SK-N-SH (cell line): ENCODE results near the gene GPR68. TPM values are rescaled to one million over a fixed set of nuclear protein-coding genes. Genes with fewer than 3 reads are reported as not detected.
A peak's percentile ranks its signal among the peaks of the same experiment; 100 is the strongest.

Experiments used
- CTCF ChIA-PET: fragments of 300-600, 350-600 bp; formaldehyde crosslinking; extraction: SDS; loops from one replicate; lab custom pipeline; 2021; lab: Yijun Ruan, JAX
- POLR2A ChIA-PET: fragments of 350-600 bp; sonication (Branson Sonifier 250); formaldehyde crosslinking; extraction: SDS; loops from one replicate; lab custom pipeline; 2020; ENCODE audit warnings: antibody characterized with exemption, inconsistent platforms; lab: Yijun Ruan, JAX
- DNase-seq: peaks from one replicate; pipeline ENCODE4 v3.0.0; 2012
- H2AFZ ChIP-seq: fragments of 200-600 bp; sonication (generic); 2 replicates; pipeline ENCODE4 v1.8.1; 2016; ENCODE audit warnings: antibody characterized with exemption, mild to moderate bottlenecking, low read depth
- H3F3A ChIP-seq: fragments of 200-600 bp; sonication (generic); replicated peaks from 2 replicates; pipeline ENCODE3; 2016; ENCODE audit warnings: antibody characterized with exemption, mild to moderate bottlenecking; ENCODE audit not compliant: insufficient read depth
- H3K27ac ChIP-seq, 2 experiments: fragments of 200-500 bp in 1 of 2; fragments of 200-600 bp in 1 of 2; sonication (Bioruptor generic) in 1 of 2; sonication (generic), shearing (Covaris generic) in 1 of 2; 2 replicates each; pipeline versions ENCODE4 v1.5.1 to v1.6.1; 2014 to 2016; ENCODE audit warnings: low read depth in 2 of 2, inconsistent platforms in 1 of 2, low read length in 1 of 2, mild to moderate bottlenecking in 1 of 2, mixed read lengths in 1 of 2
- H3K27me3 ChIP-seq: fragments of 200-600 bp; sonication (generic), shearing (Covaris generic); 2 replicates; pipeline ENCODE4 v1.6.1; 2016; ENCODE audit warnings: mixed run types; ENCODE audit not compliant: insufficient read depth
- H3K36me3 ChIP-seq, 2 experiments: fragments of 200-500 bp in 1 of 2; fragments of 200-600 bp in 1 of 2; sonication (Bioruptor generic) in 1 of 2; sonication (generic) in 1 of 2; replicated peaks in 1 of 2; 2 replicates each; pipeline versions ENCODE3 to v1.5.1; 2014 to 2016; ENCODE audit warnings: low read length in 1 of 2, mild to moderate bottlenecking in 1 of 2; ENCODE audit not compliant: insufficient read depth in 2 of 2, control insufficient read depth in 1 of 2
- H3K4me1 ChIP-seq, 2 experiments: fragments of 200-500 bp in 1 of 2; fragments of 200-600 bp in 1 of 2; sonication (Bioruptor generic) in 1 of 2; sonication (generic), shearing (Covaris generic) in 1 of 2; 2 replicates each; pipeline versions ENCODE4 v1.5.1 to v1.6.1; 2014 to 2016; ENCODE audit warnings: low read depth in 1 of 2, low read length in 1 of 2, mixed run types in 1 of 2; ENCODE audit not compliant: insufficient read depth in 2 of 2, control insufficient read depth in 1 of 2
- H3K4me2 ChIP-seq: fragments of 200-600 bp; sonication (generic), shearing (Covaris generic); 2 replicates; pipeline ENCODE4 v1.6.1; 2017; ENCODE audit warnings: mixed run types
- H3K4me3 ChIP-seq, 2 experiments: fragments of 200-500 bp in 1 of 2; fragments of 200-600 bp in 1 of 2; sonication (Bioruptor generic) in 1 of 2; sonication (generic), shearing (Covaris generic) in 1 of 2; 2 replicates each; pipeline versions ENCODE4 v1.5.1 to v1.8.1; 2014 to 2016; ENCODE audit warnings: low read depth in 2 of 2, inconsistent platforms in 1 of 2, low read length in 1 of 2, mild to moderate bottlenecking in 1 of 2, mixed read lengths in 1 of 2, moderate library complexity in 1 of 2
- H3K79me2 ChIP-seq: fragments of 200-600 bp; sonication (generic); 2 replicates; pipeline ENCODE4 v1.8.1; 2017; ENCODE audit warnings: mild to moderate bottlenecking; ENCODE audit not compliant: insufficient read depth
- H3K9ac ChIP-seq: fragments of 200-600 bp; sonication (generic); 2 replicates; pipeline ENCODE4 v1.6.1; 2017; ENCODE audit warnings: mixed run types
- H3K9me2 ChIP-seq: fragments of 200-600 bp; sonication (generic); 2 replicates; pipeline ENCODE4 v1.6.1; 2017; ENCODE audit warnings: mixed run types
- H3K9me3 ChIP-seq: fragments of 200-600 bp; sonication (generic); 2 replicates; pipeline ENCODE4 v1.6.1; 2017; ENCODE audit warnings: mixed run types, mild to moderate bottlenecking, moderate library complexity
- H4K20me1 ChIP-seq: fragments of 200-600 bp; sonication (generic); 2 replicates; pipeline ENCODE4 v1.6.1; 2017; ENCODE audit warnings: mild to moderate bottlenecking, mixed run types; ENCODE audit not compliant: insufficient read depth
- CTCF ChIP-seq: fragments of 200-600 bp; sonication (generic); IDR thresholded peaks from 2 replicates; pipeline ENCODE4 v1.6.1; 2017; ENCODE audit warnings: antibody characterized with exemption, mild to moderate bottlenecking, moderate library complexity
- ELF1 ChIP-seq: IDR thresholded peaks from 2 replicates; pipeline ENCODE4 v1.4.0; 2012
- EP300 ChIP-seq, 2 experiments: IDR thresholded peaks; 2 replicates each; pipeline versions ENCODE4 v1.4.0 to v1.6.1; 2012; ENCODE audit warnings: borderline replicate concordance in 1 of 2, low read depth in 1 of 2, low read length in 1 of 2
- FOXJ3 ChIP-seq: sonication (generic); formaldehyde crosslinking; IDR thresholded peaks from 2 replicates; pipeline ENCODE4 v1.5.1; 2020; ENCODE audit warnings: mild to moderate bottlenecking, missing genetic modification reagents
- FOXM1 ChIP-seq: IDR thresholded peaks from 2 replicates; pipeline ENCODE4 v1.4.0; 2012; ENCODE audit warnings: low read depth, mild to moderate bottlenecking
- GATA2 ChIP-seq: sonication (generic); formaldehyde crosslinking; IDR thresholded peaks from 2 replicates; pipeline ENCODE4 v1.5.0; 2020; ENCODE audit warnings: mild to moderate bottlenecking, missing genetic modification reagents
- JUND ChIP-seq: IDR thresholded peaks from 2 replicates; pipeline ENCODE4 v1.4.0; 2012
- MEF2A ChIP-seq: IDR thresholded peaks from 2 replicates; pipeline ENCODE4 v1.4.0; 2012; ENCODE audit warnings: low read depth, borderline replicate concordance
- MXI1 ChIP-seq: IDR thresholded peaks from 2 replicates; pipeline ENCODE4 v1.6.1; 2012; ENCODE audit warnings: mild to moderate bottlenecking, low read depth, low read length, improper control_type of control experiment
- NFIC ChIP-seq: IDR thresholded peaks from 2 replicates; pipeline ENCODE4 v1.4.0; 2012; ENCODE audit warnings: borderline replicate concordance
- RCOR1 ChIP-seq: fragments of 150-350 bp; IDR thresholded peaks from 2 replicates; pipeline ENCODE4 v1.6.1; 2017; ENCODE audit warnings: antibody characterized with exemption, low read length
- RFX5 ChIP-seq: IDR thresholded peaks from 2 replicates; pipeline ENCODE4 v1.6.1; 2012; ENCODE audit warnings: mild to moderate bottlenecking, improper control_type of control experiment, low read length
- RXRA ChIP-seq: IDR thresholded peaks from 2 replicates; pipeline ENCODE4 v1.4.0; 2012; ENCODE audit warnings: low read depth, mild to moderate bottlenecking, borderline replicate concordance
- SIN3A ChIP-seq: IDR thresholded peaks from 2 replicates; pipeline ENCODE4 v1.6.1; 2012; ENCODE audit warnings: low read depth, mild to moderate bottlenecking, low read length, moderate library complexity, borderline replicate concordance
- TAF1 ChIP-seq: IDR thresholded peaks from 2 replicates; pipeline ENCODE4 v1.6.1; 2012; ENCODE audit warnings: low read depth, mild to moderate bottlenecking, low read length, moderate library complexity, borderline replicate concordance
- TCF12 ChIP-seq: IDR thresholded peaks from 2 replicates; pipeline ENCODE4 v1.4.0; 2012
- YY1 ChIP-seq: IDR thresholded peaks from 2 replicates; pipeline ENCODE4 v1.4.0; 2012; ENCODE audit warnings: low read depth, mild to moderate bottlenecking
- WGBS: methylation state at CpG from one replicate; pipeline ENCODE4 v1.1.6; 2017; ENCODE audit warnings: low lambda C conversion rate; 5-methylcytosine and 5-hydroxymethylcytosine counted together
- polyA plus RNA-seq, 3 experiments: library from polyadenylated mRNA; depleted of rRNA; stranded (reverse); fragments of >200 nt; gene quantifications; 2 replicates each; pipeline ENCODE4 v1.2.3, GENCODE V29; 2012
- TF ChIP-seq, protein P1 (sequence below): fragments of 150-350 bp; IDR thresholded peaks from 2 replicates; pipeline ENCODE4 v1.6.1; 2016; ENCODE audit warnings: mild to moderate bottlenecking, low read depth, low read length
- TF ChIP-seq, protein P2 (sequence below): IDR thresholded peaks from 2 replicates; pipeline ENCODE4 v1.4.0; 2012; ENCODE audit warnings: low read depth
- TF ChIP-seq, protein P3 (sequence below): IDR thresholded peaks from 2 replicates; pipeline ENCODE4 v1.4.0; 2012; ENCODE audit warnings: low read depth, borderline replicate concordance

Gene GPR68
- polyA plus RNA-seq, 1 of the 3 experiments (the other 2 are of a cell fraction): 0.18 TPM

DNA sequence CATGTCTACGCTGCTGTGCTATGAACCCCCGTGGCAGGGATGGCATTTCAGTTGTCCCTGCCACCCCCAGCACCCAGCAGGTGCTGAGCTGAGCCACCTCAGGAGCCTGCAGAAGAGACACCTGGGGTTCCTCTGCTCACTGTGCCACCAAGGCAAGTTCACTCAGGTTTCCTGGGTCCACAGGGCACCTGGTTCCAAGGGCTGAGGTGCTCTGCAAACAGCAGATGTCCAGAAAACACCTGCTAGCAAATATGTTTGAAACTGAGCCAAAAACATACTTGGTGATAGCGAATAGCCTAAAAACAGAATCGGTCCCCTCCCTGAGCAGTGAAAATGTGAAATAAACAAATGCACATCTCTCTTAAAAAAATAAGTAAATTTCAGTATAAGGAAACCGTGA lies 35.6 kb upstream of the GPR68 start (continued):
- TF ChIP-seq GATA2 (CRISPR knock-in tag) (no peak), CTCF (no peak), FOXJ3 (CRISPR knock-in tag) (no peak), YY1 (no peak)
- TF ChIP-seq, all 33 proteins: peak for 0

DNA sequence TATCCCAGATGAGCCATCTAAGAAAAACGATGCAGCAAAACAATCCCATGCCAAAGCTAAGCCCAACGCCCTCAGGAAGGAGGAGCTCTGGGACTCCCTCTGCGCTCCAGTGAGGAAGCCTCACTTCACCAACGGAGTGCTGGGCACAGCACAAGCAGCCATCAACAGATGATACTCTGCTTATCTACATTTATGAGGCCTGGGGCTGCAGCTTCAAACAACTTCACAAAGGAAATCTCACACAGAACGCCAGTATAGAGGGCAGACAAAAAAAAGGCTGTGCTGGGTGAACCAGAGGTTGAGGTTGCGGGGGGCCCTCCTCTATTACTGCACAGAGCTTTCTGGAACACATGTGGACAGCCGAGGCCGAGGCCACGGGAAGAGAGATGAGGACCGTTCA lies 34.9 kb upstream of the GPR68 start:
- Histone ChIP-seq H3K9me2 (no peaks in the 10 kb centered on the region), H3F3A (no peaks in the 10 kb centered on the region)
- TF ChIP-seq TAF1 (no peak), GATA2 (CRISPR knock-in tag) (peak; percentile 55), NFIC (no peak), JUND (no peak), RCOR1 (peak; percentile 39; the same call in 1 of the 2 replicates), FOXJ3 (CRISPR knock-in tag) (no peak), RXRA (no peak), FOXM1 (no peak), MEF2A (no peak), EP300 (IDR thresholded peaks at IDR 0.05; ENCODE audit: borderline replicate concordance in 1 of 2, low read depth in 1 of 2, low read length in 1 of 2) (0 out of 4 replicates have a peak, but pooled peaks of 1 of the 2 experiments have one; percentile 48)
- TF ChIP-seq, protein P1, sequence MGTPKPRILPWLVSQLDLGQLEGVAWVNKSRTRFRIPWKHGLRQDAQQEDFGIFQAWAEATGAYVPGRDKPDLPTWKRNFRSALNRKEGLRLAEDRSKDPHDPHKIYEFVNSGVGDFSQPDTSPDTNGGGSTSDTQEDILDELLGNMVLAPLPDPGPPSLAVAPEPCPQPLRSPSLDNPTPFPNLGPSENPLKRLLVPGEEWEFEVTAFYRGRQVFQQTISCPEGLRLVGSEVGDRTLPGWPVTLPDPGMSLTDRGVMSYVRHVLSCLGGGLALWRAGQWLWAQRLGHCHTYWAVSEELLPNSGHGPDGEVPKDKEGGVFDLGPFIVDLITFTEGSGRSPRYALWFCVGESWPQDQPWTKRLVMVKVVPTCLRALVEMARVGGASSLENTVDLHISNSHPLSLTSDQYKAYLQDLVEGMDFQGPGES: no peak
- TF ChIP-seq, all 33 proteins: peak for 3
- no peak overlapping the region for H3K4me2 ChIP-seq
- DNase-seq: peak; percentile 62
- H3K4me3 ChIP-seq: no peak overlapping the region
- peaks cover 8 to 41% of the 10 kb centered on the region in 2 experiments; a peak in 3 of 4 replicates for H3K4me1 ChIP-seq
- H3K9me3 ChIP-seq: no peaks in the 10 kb centered on the region
- H2AFZ ChIP-seq: no peak overlapping the region
- 70% methylated on average over 8 of the region's 10 CpGs for WGBS
- no peak overlapping the region for H3K9ac ChIP-seq
- ChIA-PET CTCF (interaction anchor here (0.7 to 3.9 kb wide), 13 partner anchors 19 to 376 kb away, joined by 3 to 29 read pairs (median 5); partner anchors contain the start of gene CCDC88C), POLR2A (interaction anchor here (1.0 to 1.8 kb wide), 2 partner anchors 22 to 108 kb away, joined by 3 to 7 read pairs; no protein-coding TSS in a partner anchor)
- H3K27me3 ChIP-seq: no peaks in the 10 kb centered on the region
- H3K36me3 ChIP-seq: no peaks in the 10 kb centered on the region
- H4K20me1 ChIP-seq: no peaks in the 10 kb centered on the region
- H3K79me2 ChIP-seq: no peaks in the 10 kb centered on the region
- peak overlapping the region in 1 of 2 experiments; percentile 91; a peak in 2 of 4 replicates for H3K27ac ChIP-seq

- no peaks in the 10 kb centered on the region for H3K9me2 ChIP-seq
- TF ChIP-seq TAF1 (no peak), CTCF (no peak), ELF1 (no peak), RCOR1 (no peak), TCF12 (no peak), RFX5 (no peak), MXI1 (no peak), GATA2 (CRISPR knock-in tag) (no peak), SIN3A (no peak)
- TF ChIP-seq, protein P2, sequence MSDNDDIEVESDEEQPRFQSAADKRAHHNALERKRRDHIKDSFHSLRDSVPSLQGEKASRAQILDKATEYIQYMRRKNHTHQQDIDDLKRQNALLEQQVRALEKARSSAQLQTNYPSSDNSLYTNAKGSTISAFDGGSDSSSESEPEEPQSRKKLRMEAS: no peak
- TF ChIP-seq, protein P3, sequence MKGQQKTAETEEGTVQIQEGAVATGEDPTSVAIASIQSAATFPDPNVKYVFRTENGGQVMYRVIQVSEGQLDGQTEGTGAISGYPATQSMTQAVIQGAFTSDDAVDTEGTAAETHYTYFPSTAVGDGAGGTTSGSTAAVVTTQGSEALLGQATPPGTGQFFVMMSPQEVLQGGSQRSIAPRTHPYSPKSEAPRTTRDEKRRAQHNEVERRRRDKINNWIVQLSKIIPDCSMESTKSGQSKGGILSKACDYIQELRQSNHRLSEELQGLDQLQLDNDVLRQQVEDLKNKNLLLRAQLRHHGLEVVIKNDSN: no peak
- H2AFZ ChIP-seq: no peak overlapping the region
- H3K36me3 ChIP-seq: no peaks in the 10 kb centered on the region
- H3K27me3 ChIP-seq: no peaks in the 10 kb centered on the region
- H3K79me2 ChIP-seq: no peaks in the 10 kb centered on the region
- H3K4me1 ChIP-seq: peaks cover 0 to 31% of the 10 kb centered on the region in 2 experiments; a peak in 1 of 4 replicates
- POLR2A ChIA-PET: interaction anchor here (1.1 to 1.8 kb wide), 2 partner anchors 21 to 32 kb away, joined by 3 to 7 read pairs; no protein-coding TSS in a partner anchor
- 93% methylated on average over 5 of the region's 5 CpGs for WGBS
- DNase-seq: no peak
- no peak overlapping the region for H3K9ac ChIP-seq
- no peak overlapping the region for H3K4me2 ChIP-seq
- no peaks in the 10 kb centered on the region for H3F3A ChIP-seq
- H3K9me3 ChIP-seq: no peaks in the 10 kb centered on the region
- no peaks in the 10 kb centered on the region for H4K20me1 ChIP-seq
- CTCF ChIA-PET: interaction anchor here (1.0 to 3.9 kb wide), 9 partner anchors 15 to 375 kb away, joined by 3 to 29 read pairs (median 6); no protein-coding TSS in a partner anchor
- H3K4me3 ChIP-seq: no peak overlapping the region
- peak overlapping the region in 1 of 2 experiments; percentile 51; a peak in 2 of 4 replicates for H3K27ac ChIP-seq
Measured at GRCh38 chr14:91278383-91278715, 33.8 kb upstream of the GPR68 start.
